IMR-90 (cell line): ENCODE measurements around the gene CPNE6. TPM values are rescaled to one million over a fixed set of nuclear protein-coding genes. Genes with fewer than 3 reads are reported as not detected.

Experiments used
- ATAC-seq: fragments of 200-7000 bp; cut with Tn5 transposase; 2 replicates; pipeline ENCODE4 v1.9.1; 2020; ENCODE audit warnings: low read depth, mild to moderate bottlenecking, moderate library complexity
- BruUV-seq: library from RNA; stranded (reverse); fragments of 400-500 nt; replicated peaks from 2 replicates; lab custom pipeline; 2021; lab: Mats Ljungman, UMichigan
- CTCF ChIA-PET: fragments of 300-600 bp; formaldehyde crosslinking; extraction: SDS; loops from one replicate; lab custom pipeline; 2021; ENCODE audit warnings: antibody characterized with exemption; lab: Yijun Ruan, JAX
- POLR2A ChIA-PET: fragments of 300-600 bp; sonication (Branson Sonifier 250); formaldehyde crosslinking; loops from one replicate; lab custom pipeline; 2022; ENCODE audit warnings: antibody characterized with exemption; ENCODE audit not compliant: unreplicated experiment; lab: Charles Lee
- DNase-seq: peaks from one replicate; pipeline ENCODE4 v3.0.0; 2013
- H2AFZ ChIP-seq: replicated peaks from 2 replicates; pipeline ENCODE3; 2013; ENCODE audit warnings: low read length, mild to moderate bottlenecking; ENCODE audit not compliant: poor library complexity
- H2AK5ac ChIP-seq: 2 replicates; pipeline ENCODE4 v1.6.1; 2013; ENCODE audit warnings: low read depth, low read length, inconsistent platforms
- H2AK9ac ChIP-seq: replicated peaks from 2 replicates; pipeline ENCODE3; 2013; ENCODE audit warnings: mild to moderate bottlenecking, low read depth, low read length, moderate library complexity; ENCODE audit not compliant: poor library complexity
- H2BK120ac ChIP-seq: 2 replicates; pipeline ENCODE4 v1.6.1; 2013; ENCODE audit warnings: low read depth, low read length, inconsistent platforms
- H2BK15ac ChIP-seq: 3 replicates; pipeline ENCODE4 v1.6.1; 2013; ENCODE audit warnings: low read depth, low read length, inconsistent platforms
- H2BK20ac ChIP-seq: 2 replicates; pipeline ENCODE4 v1.6.1; 2013; ENCODE audit warnings: low read depth, mild to moderate bottlenecking, inconsistent platforms, low read length, moderate library complexity
- H2BK5ac ChIP-seq: 2 replicates; pipeline ENCODE4 v1.6.1; 2013; ENCODE audit warnings: mild to moderate bottlenecking, low read depth, low read length, inconsistent platforms; ENCODE audit not compliant: poor library complexity, severe bottlenecking
- H3K14ac ChIP-seq: replicated peaks from 2 replicates; pipeline ENCODE4 v1.6.1; 2013; ENCODE audit warnings: low read depth, low read length, inconsistent platforms
- H3K18ac ChIP-seq: 2 replicates; pipeline ENCODE4 v1.6.1; 2013; ENCODE audit warnings: low read depth, low read length, control low read depth
- H3K23ac ChIP-seq: 2 replicates; pipeline ENCODE4 v1.6.1; 2013; ENCODE audit warnings: low read depth, low read length, inconsistent platforms
- H3K27ac ChIP-seq: 2 replicates; pipeline ENCODE4 v1.5.1; 2013; ENCODE audit warnings: mild to moderate bottlenecking, control low read depth, low read length; ENCODE audit not compliant: insufficient read depth
- H3K27me3 ChIP-seq: 2 replicates; pipeline ENCODE4 v1.6.1; 2013; ENCODE audit warnings: low read length; ENCODE audit not compliant: control insufficient read depth, insufficient read depth
- H3K36me3 ChIP-seq: 2 replicates; pipeline ENCODE4 v1.6.1; 2013; ENCODE audit warnings: low read length, mixed read lengths; ENCODE audit not compliant: control insufficient read depth, insufficient read depth
- H3K4ac ChIP-seq: 2 replicates; pipeline ENCODE4 v1.6.1; 2013; ENCODE audit warnings: low read depth, low read length, inconsistent platforms
- H3K4me1 ChIP-seq: 2 replicates; pipeline ENCODE4 v1.6.1; 2013; ENCODE audit warnings: low read length, mixed read lengths; ENCODE audit not compliant: control insufficient read depth, insufficient read depth
- H3K4me2 ChIP-seq: 2 replicates; pipeline ENCODE4 v1.6.1; 2013; ENCODE audit warnings: low read depth, mild to moderate bottlenecking, control low read depth, low read length, moderate library complexity
- H3K4me3 ChIP-seq: 2 replicates; pipeline ENCODE4 v1.5.1; 2013; ENCODE audit warnings: low read depth, mild to moderate bottlenecking, control low read depth, low read length, moderate library complexity; ENCODE audit not compliant: insufficient read depth
- H3K56ac ChIP-seq: 2 replicates; pipeline ENCODE4 v1.6.1; 2013; ENCODE audit warnings: low read length, inconsistent platforms; ENCODE audit not compliant: insufficient read depth; ENCODE audit errors: extremely low read depth
- H3K79me1 ChIP-seq, 2 experiments: 2 replicates each; pipeline ENCODE4 v1.6.1; 2013; ENCODE audit warnings: low read length in 2 of 2, inconsistent platforms in 1 of 2, low read depth in 1 of 2
- H3K9ac ChIP-seq: 2 replicates; pipeline ENCODE4 v1.6.1; 2013; ENCODE audit warnings: low read depth, low read length, control low read depth
- H3K9me1 ChIP-seq: 2 replicates; pipeline ENCODE4 v1.6.1; 2013; ENCODE audit warnings: low read length, inconsistent platforms; ENCODE audit not compliant: insufficient read depth
- H3K9me3 ChIP-seq: 2 replicates; pipeline ENCODE4 v1.6.1; 2013; ENCODE audit warnings: low read length; ENCODE audit not compliant: control insufficient read depth, insufficient read depth
- H4K20me1 ChIP-seq: 2 replicates; pipeline ENCODE4 v1.6.1; 2013; ENCODE audit warnings: low read length, inconsistent platforms; ENCODE audit not compliant: insufficient read depth
- H4K5ac ChIP-seq: 2 replicates; pipeline ENCODE4 v1.6.1; 2013; ENCODE audit warnings: mild to moderate bottlenecking, low read depth, low read length, control low read depth
- H4K8ac ChIP-seq, 2 experiments: 2 replicates each; pipeline ENCODE4 v1.6.1; 2013; ENCODE audit warnings: low read depth in 2 of 2, low read length in 2 of 2, control low read depth in 1 of 2, inconsistent platforms in 1 of 2
- H4K91ac ChIP-seq: 2 replicates; pipeline ENCODE4 v1.6.1; 2013; ENCODE audit warnings: low read depth, low read length, inconsistent platforms; ENCODE audit not compliant: insufficient read depth
- CHD1 ChIP-seq: IDR thresholded peaks from 2 replicates; pipeline ENCODE4 v1.6.1; 2012; ENCODE audit warnings: low read depth, low read length, improper control_type of control experiment
- MAZ ChIP-seq: IDR thresholded peaks from 2 replicates; pipeline ENCODE4 v1.6.1; 2012; ENCODE audit warnings: low read depth, mild to moderate bottlenecking, low read length, improper control_type of control experiment, moderate library complexity, borderline replicate concordance
- SMC3 ChIP-seq: fragments of 150-350 bp; IDR thresholded peaks from 2 replicates; pipeline ENCODE4 v1.6.1; 2016; ENCODE audit warnings: low read depth, mild to moderate bottlenecking, antibody characterized with exemption, low read length, moderate library complexity
- WGBS, 2 experiments: methylation state at CpG; one replicate each; pipeline versions ENCODE4 v1.1.5 to v1.1.7; 2013; ENCODE audit warnings: missing lambda C conversion rate in 2 of 2; ENCODE audit not compliant: insufficient read length in 1 of 2; ENCODE audit errors: extremely low coverage in 2 of 2; 5-methylcytosine and 5-hydroxymethylcytosine counted together
- dilution Hi-C: fragments of 300-500 bp; cut with HindIII; formaldehyde crosslinking; loops from one replicate; pipeline ENCODE4 v1.14.3; 2018; ENCODE audit warnings: low sequenced_read_pairs; ENCODE audit not compliant: unreplicated experiment
- in situ Hi-C: fragments of 300-500 bp; cut with MboI; formaldehyde crosslinking; loops from 3 replicates; pipeline ENCODE4 v1.14.3; 2019; ENCODE audit warnings: low sequenced_read_pairs, inconsistent platforms, mixed read lengths
- intact Hi-C: fragments of 100-400 bp; cut with micrococcal nuclease; formaldehyde crosslinking; loops from 2 replicates; pipeline ENCODE4 v1.10.0; 2022
- polyA plus RNA-seq, 3 experiments: library from polyadenylated mRNA; depleted of rRNA; stranded (reverse); fragments of >200 nt; gene quantifications; 2 replicates each; pipeline ENCODE4 v1.2.3, GENCODE V29; 2012; ENCODE audit warnings: low replicate concordance in 1 of 3
- total RNA-seq: library from RNA; depleted of rRNA; stranded (reverse); fragments of >200 nt; gene quantifications from 2 replicates; pipeline ENCODE4 v1.2.3, GENCODE V29; 2012

Gene CPNE6
- total and polyA plus RNA-seq, 2 of the 4 experiments (the other 2 are of a cell fraction) = not detected

- ATAC-seq (no peak), DNase-seq (no peak)
- Histone ChIP-seq H3K4ac (no peak overlapping the region), H2AK9ac (no peak overlapping the region), H3K23ac (no peak overlapping the region), H2BK120ac (no peak overlapping the region), H3K18ac (no peak overlapping the region), H3K4me2 (no peak overlapping the region), H3K27me3 (peaks cover 4% of the 10 kb centered on the region), H3K36me3 (no peaks in the 10 kb centered on the region), H3K9me3 (no peaks in the 10 kb centered on the region), H3K9me1 (no peaks in the 10 kb centered on the region), H2AFZ (no peak overlapping the region), H4K20me1 (no peaks in the 10 kb centered on the region), H2BK5ac (no peak overlapping the region), H4K5ac (no peak overlapping the region), H2AK5ac (no peak overlapping the region), H3K4me1 (no peaks in the 10 kb centered on the region), H3K79me1 (no peaks in the 10 kb centered on the region), H3K14ac (no peak overlapping the region), H3K56ac (no peak overlapping the region), H4K91ac (no peak overlapping the region), H2BK20ac (no peak overlapping the region), H4K8ac (no peak overlapping the region), H3K27ac (no peak overlapping the region), H3K4me3 (no peak overlapping the region), H3K9ac (no peak overlapping the region), H2BK15ac (no peak overlapping the region)
- TF ChIP-seq CHD1 (no peak), SMC3 (no peak), MAZ (no peak)
- CTCF ChIA-PET = no interaction called here
- dilution Hi-C loops = no loop called here
- intact Hi-C loops = no loop called here
- POLR2A ChIA-PET = no interaction called here
- in situ Hi-C loops = loop anchor here (10.0 kb wide), 1 partner anchor 53 kb away; the partner anchor contains the start of gene DHRS4L2
- BruUV-seq = no TSS peak
- 84% methylated on average over 11 of the region's 14 CpGs; no CpG with 5 or more reads in 1 of the 2 experiments for WGBS, 2 experiments
These were observed 33.7 kb upstream of the CPNE6 start for GRCh38 chr14:24037658-24038037.
